Islet of Langerhans (tissue), 1 donor: ENCODE measurements around the gene SLMAP.

Experiments used
- FAIRE-seq: peaks from one replicate; lab custom pipeline; 2011; peaks lifted over from hg19 to GRCh38; lab: Jason Lieb, UNC

SLMAP gene

DNA sequence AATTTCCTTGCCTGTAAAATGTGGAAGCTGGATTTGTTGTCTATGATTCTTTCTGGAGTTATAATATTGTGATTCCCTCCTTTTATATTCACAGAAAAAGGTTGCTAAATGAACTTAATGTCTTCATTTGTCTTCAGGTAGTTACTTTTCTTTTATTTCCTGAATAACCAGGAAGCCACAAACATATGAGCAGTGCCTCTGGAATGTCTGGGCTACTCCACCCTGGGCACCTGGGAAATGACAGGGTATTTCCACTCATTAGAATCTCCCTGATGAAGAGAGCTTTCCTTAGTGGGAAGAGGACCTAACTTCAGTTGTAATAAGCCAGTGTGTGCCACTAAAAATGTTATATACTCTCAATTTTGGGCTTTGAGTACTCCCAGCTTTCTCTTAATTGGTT, 3.8 kb upstream of the SLMAP start:
- no peak for FAIRE-seq

DNA sequence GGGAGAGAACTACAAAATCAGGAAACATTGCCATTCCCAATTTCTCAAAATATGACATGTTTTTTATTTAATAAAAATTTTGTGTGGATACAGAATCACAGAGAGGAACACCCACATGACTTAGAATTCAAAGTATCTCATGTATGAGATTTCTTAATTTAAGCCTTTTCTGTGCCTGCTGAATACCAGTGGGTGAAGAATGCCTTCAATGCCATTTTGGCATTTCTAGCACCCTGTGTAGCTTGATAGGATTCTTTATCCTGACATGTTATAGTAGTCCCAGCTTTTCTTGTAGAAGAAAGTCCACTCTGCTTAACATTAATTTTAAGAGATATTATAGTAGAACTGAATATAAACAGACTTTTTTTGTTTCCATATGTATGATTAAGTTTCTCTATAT, 3.1 kb upstream of the SLMAP start:
- FAIRE-seq: no peak

DNA sequence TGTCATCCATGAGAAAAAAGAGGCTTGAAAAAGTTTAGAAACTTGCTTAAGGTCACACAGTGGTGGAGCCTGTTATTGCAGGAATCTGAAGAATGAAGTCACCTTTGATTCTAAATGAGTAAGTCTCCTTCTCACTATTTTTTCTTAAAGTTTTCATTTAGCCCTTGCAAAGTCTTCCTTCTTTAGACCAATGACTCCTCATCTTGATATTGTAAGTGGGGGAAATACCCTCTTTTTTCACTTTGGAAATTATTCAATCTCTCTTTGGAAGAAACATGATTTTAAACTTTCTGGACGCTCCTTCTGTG, 787 bp upstream of the SLMAP start:
- no peak for FAIRE-seq

DNA sequence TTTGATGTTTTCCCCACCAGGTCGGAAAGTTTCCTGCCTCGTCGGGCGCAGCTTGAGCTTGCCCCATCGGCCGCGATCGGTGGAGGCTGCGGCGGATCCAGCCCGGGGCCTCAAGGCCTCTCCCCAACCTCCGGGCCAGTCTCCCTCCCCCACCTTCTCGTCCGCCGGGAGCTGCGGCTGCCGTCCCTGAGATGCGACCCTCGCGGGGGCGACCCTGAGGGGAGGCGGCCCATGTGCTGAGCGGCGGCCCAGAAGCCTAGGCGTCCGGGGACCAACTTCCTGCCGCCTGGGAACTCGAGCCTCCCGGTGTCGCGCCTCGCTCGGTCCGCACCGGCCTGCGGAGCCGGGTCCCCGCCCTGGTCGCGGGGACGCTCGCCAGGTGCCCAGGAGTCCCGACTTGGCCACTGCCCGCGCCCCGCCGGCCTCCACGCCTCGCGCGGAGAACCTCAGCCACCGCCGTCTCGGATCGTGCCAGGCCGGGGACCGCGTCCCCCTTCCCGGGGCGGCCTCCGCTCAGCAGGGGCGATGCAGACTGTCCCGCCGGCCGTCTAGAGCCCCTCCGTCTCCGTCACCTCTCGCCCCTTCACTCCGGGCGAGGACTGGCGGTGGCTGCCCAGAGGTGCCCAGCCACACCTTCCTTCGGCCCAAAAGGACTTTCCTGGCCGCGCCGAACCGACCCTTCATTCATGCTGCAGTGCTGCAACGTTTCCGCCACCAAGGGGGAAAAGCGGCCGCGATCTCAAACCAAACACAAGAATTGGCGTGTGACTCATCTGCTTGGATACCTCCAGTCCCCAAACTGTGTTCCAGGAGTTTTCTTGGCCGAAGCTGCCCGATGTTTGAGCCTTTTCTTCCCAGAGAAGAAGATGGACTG, 656 bp downstream of the SLMAP start:
- no peak for FAIRE-seq

GRCh38 chr3:57757642-57758297, 1.7 kb downstream of the SLMAP start:
- FAIRE-seq: no peak

- FAIRE-seq: no peak
These were observed 2.6 kb downstream of the SLMAP start for GRCh38 chr3:57758686-57759085.

GRCh38 chr3:57764794-57765193, 8.7 kb downstream of the SLMAP start:
- FAIRE-seq: no peak

- no peak for FAIRE-seq
These were observed 12.5 kb downstream of the SLMAP start for GRCh38 chr3:57768595-57768994.

- no peak for FAIRE-seq
These were observed 14.1 kb downstream of the SLMAP start for GRCh38 chr3:57770009-57770827.

DNA sequence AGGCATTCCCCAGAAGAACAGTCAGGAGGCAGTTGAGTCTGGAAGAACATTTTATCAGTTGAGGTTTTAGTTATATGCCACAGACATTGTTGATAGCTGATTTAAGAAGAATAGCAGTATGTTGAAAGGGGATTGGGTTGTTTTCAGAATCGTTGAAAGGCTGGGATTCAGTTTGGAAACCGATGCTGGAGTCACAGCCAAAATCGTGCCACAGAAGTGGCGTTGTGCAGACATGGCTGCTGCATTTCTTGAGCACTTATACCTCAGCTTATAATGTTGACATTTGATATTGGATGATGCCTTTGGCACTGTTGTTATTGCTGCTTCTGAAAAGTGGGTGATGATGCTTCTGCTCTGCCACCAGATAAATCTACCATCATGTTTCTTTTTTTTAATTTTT, 16.1 kb downstream of the SLMAP start:
- FAIRE-seq: no peak

- no peak for FAIRE-seq
These were observed 21.7 kb downstream of the SLMAP start for GRCh38 chr3:57777774-57778173.

GRCh38 chr3:57778494-57778893, 22.4 kb downstream of the SLMAP start:
- FAIRE-seq: no peak

- FAIRE-seq: no peak
These were observed 23.6 kb downstream of the SLMAP start for GRCh38 chr3:57779666-57780065.

GRCh38 chr3:57783186-57784088, 27.3 kb downstream of the SLMAP start:
- no peak for FAIRE-seq

GRCh38 chr3:57784089-57784735, 28.1 kb downstream of the SLMAP start:
- FAIRE-seq: no peak

DNA sequence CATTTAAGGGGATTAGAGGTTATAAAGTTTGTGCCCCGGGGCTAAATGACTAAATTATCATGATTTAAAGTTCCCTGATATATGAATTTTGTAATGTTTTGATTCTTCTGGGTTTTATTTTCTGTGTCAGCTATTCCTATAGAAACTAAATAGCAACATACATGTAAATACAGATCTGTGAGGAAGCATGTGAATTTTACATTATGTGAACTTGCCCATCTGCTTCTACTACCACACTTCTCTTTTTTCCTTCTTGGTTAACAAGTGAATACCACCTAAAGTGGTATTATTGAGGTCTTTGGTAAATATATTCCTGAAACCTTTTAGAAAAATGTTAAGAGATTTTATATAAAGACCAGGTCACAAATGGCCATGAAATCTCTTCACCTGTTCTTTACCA, 29.3 kb downstream of the SLMAP start:
- FAIRE-seq: no peak

GRCh38 chr3:57787867-57788623, 31.9 kb downstream of the SLMAP start:
- no peak for FAIRE-seq

GRCh38 chr3:57788624-57789018, 32.5 kb downstream of the SLMAP start:
- no peak for FAIRE-seq

- no peak for FAIRE-seq
These were observed 35.1 kb downstream of the SLMAP start for GRCh38 chr3:57791245-57791644.

- FAIRE-seq: no peak
These were observed 36.1 kb downstream of the SLMAP start for GRCh38 chr3:57792198-57792597.

- no peak for FAIRE-seq
These were observed 37.7 kb downstream of the SLMAP start for GRCh38 chr3:57793737-57794187.
